ENCODE results near the gene ZBTB38. TPM values are rescaled to one million over a fixed set of nuclear protein-coding genes. Genes with fewer than 3 reads are reported as not detected.

The ZBTB38 gene
- total and polyA plus RNA-seq, 2 donors from 2014 or later, result 8.6 to 113 TPM

DNA sequence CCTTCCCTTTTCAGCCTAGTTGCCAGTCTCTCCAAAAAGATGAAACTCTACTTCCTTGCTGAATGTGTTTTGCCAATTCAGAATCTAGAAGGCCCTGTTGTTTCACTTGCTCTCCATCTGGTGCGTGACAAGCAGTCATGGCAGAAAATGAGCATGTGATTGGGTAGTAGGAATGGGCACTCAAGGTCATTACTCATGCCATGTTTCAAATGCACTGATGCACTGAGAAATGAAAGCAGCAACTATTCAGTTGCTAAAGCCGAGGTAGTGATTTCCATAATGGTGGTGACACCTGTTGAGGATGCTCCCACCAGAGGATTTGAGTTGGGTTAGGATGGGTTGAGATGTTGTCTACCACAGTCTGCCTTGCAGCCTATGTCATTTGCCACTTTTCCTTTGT is 12.7 kb downstream of the ZBTB38 start:
- FAIRE-seq (no peak), DNase-seq (no peak)
- intact Hi-C loops (cut with DNase I), result no loop called here
- no peak overlapping the region for H3K27ac ChIP-seq (ENCODE audit: low read depth in 2 of 2, low read length in 2 of 2)
- no peak overlapping the region for H3K9ac ChIP-seq (ENCODE audit: low read length in 3 of 3)
- H3K4me1 ChIP-seq (ENCODE audit: control insufficient read depth in 2 of 3, insufficient read depth in 2 of 3, low read depth in 1 of 3, low read length in 3 of 3), result peaks cover 0 to 5% (median 4%) of the 10 kb centered on the region in 3 donors
- H3K4me3 ChIP-seq (ENCODE audit: low read length in 3 of 3), result no peak overlapping the region
- TF ChIP-seq, protein P1, sequence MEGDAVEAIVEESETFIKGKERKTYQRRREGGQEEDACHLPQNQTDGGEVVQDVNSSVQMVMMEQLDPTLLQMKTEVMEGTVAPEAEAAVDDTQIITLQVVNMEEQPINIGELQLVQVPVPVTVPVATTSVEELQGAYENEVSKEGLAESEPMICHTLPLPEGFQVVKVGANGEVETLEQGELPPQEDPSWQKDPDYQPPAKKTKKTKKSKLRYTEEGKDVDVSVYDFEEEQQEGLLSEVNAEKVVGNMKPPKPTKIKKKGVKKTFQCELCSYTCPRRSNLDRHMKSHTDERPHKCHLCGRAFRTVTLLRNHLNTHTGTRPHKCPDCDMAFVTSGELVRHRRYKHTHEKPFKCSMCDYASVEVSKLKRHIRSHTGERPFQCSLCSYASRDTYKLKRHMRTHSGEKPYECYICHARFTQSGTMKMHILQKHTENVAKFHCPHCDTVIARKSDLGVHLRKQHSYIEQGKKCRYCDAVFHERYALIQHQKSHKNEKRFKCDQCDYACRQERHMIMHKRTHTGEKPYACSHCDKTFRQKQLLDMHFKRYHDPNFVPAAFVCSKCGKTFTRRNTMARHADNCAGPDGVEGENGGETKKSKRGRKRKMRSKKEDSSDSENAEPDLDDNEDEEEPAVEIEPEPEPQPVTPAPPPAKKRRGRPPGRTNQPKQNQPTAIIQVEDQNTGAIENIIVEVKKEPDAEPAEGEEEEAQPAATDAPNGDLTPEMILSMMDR (IDR thresholded peaks at IDR 0.05; ENCODE audit: borderline replicate concordance, extremely low read depth, insufficient read depth), result no peak
- H3K36me3 ChIP-seq (ENCODE audit: control insufficient read depth in 2 of 3, insufficient read depth in 3 of 3, low read length in 3 of 3), result peaks cover 0 to 10% (median 6%) of the 10 kb centered on the region in 3 donors
- H3K27me3 ChIP-seq (ENCODE audit: control insufficient read depth, insufficient read depth, low read length), result no peaks in the 10 kb centered on the region
- no peaks in the 10 kb centered on the region for H3K9me3 ChIP-seq (ENCODE audit: control insufficient read depth in 2 of 3, insufficient read depth in 1 of 3, low read length in 3 of 3)

DNA sequence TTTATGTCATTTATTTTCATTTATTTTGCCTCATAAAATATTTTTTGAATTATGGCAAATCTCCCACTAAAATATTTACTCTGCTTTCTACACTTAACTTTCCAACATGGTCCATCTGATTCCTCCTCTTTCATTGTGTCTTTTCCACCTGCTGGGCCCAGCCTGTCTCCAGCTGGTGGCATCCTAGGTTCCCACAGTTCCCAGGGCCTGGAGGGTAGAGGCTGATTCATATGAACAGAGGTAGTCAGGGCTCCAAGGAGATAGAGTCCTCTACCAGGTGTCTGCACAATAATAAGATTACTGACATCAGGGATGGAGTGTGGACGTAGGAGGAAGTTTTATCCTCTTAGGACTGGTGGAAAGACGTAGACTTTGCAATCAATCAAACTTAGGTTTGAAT is 14.3 kb downstream of the ZBTB38 start:
- Histone ChIP-seq H3K9ac (ENCODE audit: low read length in 3 of 3) (no peak overlapping the region), H3K36me3 (ENCODE audit: control insufficient read depth in 2 of 3, insufficient read depth in 3 of 3, low read length in 3 of 3) (peaks cover 0 to 10% (median 6%) of the 10 kb centered on the region in 3 donors), H3K4me1 (ENCODE audit: control insufficient read depth in 2 of 3, insufficient read depth in 2 of 3, low read depth in 1 of 3, low read length in 3 of 3) (peaks cover 0 to 8% (median 4%) of the 10 kb centered on the region in 3 donors), H3K9me3 (ENCODE audit: control insufficient read depth in 2 of 3, insufficient read depth in 1 of 3, low read length in 3 of 3) (no peaks in the 10 kb centered on the region), H3K27ac (ENCODE audit: low read depth in 2 of 2, low read length in 2 of 2) (no peak overlapping the region), H3K27me3 (ENCODE audit: control insufficient read depth, insufficient read depth, low read length) (no peaks in the 10 kb centered on the region), H3K4me3 (ENCODE audit: low read length in 3 of 3) (no peak overlapping the region)
- DNase-seq, result no peak
- TF ChIP-seq, protein P1 (IDR thresholded peaks at IDR 0.05; ENCODE audit: borderline replicate concordance, extremely low read depth, insufficient read depth), result no peak
- intact Hi-C loops (cut with DNase I), result no loop called here
- no peak for FAIRE-seq

DNA sequence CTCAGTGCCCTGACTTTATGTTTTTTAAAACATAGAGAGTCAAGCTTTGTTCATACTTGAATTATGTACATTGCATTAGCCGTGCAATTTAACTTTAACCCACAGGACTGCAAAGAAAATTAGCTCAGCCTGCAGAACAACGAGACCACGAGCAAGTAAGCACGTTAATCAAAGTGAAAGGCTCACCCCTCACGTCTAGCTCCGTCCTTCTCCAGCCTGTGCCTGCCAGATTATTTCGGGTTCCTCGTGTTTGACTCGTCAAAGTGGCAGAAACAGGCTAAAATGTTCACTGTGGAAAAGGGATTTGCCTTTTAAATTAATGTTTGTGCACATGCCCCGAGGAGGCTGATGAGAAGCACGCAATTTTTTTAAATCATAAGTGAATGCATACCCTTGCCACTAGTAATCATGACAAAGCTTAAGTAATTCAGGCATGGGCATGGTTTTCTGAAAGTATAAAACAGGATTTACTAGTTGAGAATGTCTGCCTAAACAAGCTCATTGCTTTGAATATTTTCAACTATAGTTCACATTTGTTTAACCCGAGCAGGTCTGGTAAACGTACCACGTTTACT is 15.3 kb downstream of the ZBTB38 start:
- no peak for FAIRE-seq
- peaks cover 0 to 8% (median 4%) of the 10 kb centered on the region in 3 donors for H3K4me1 ChIP-seq (ENCODE audit: control insufficient read depth in 2 of 3, insufficient read depth in 2 of 3, low read depth in 1 of 3, low read length in 3 of 3)
- H3K27ac ChIP-seq (ENCODE audit: low read depth in 2 of 2, low read length in 2 of 2), result peak overlapping the region in 1 of 2 donors; percentile 14
- DNase-seq, result peak in 2 of 5 donors; percentile 39 to 52
- intact Hi-C loops (cut with DNase I), result no loop called here
- TF ChIP-seq, protein P1 (IDR thresholded peaks at IDR 0.05; ENCODE audit: borderline replicate concordance, extremely low read depth, insufficient read depth), result no peak
- H3K27me3 ChIP-seq (ENCODE audit: control insufficient read depth, insufficient read depth, low read length), result no peaks in the 10 kb centered on the region
- H3K36me3 ChIP-seq (ENCODE audit: control insufficient read depth in 2 of 3, insufficient read depth in 3 of 3, low read length in 3 of 3), result peaks cover 0 to 10% (median 4%) of the 10 kb centered on the region in 3 donors
- no peaks in the 10 kb centered on the region for H3K9me3 ChIP-seq (ENCODE audit: control insufficient read depth in 2 of 3, insufficient read depth in 1 of 3, low read length in 3 of 3)
- H3K4me3 ChIP-seq (ENCODE audit: low read length in 3 of 3), result peak overlapping the region in 2 of 3 donors; percentile 36 to 49
- H3K9ac ChIP-seq (ENCODE audit: low read length in 3 of 3), result peak overlapping the region in 1 of 3 donors; percentile 28
